HCT116 (cell line): ENCODE data around the gene GPR146. TPM values are rescaled to one million over a fixed set of nuclear protein-coding genes. Genes with fewer than 3 reads are reported as not detected.

Experiments
- ATAC-seq: fragments of 200-7000 bp; cut with Tn5 transposase; 2 replicates; pipeline ENCODE4 v1.9.1; 2020; ENCODE audit warnings: mild to moderate bottlenecking, moderate library complexity
- BruUV-seq: library from RNA; stranded (reverse); fragments of 400-500 nt; replicated peaks from 2 replicates; lab custom pipeline; 2021; lab: Mats Ljungman, UMichigan
- CTCF ChIA-PET: fragments of 300-600 bp; sonication (Branson Sonifier 250); formaldehyde crosslinking; loops from one replicate; lab custom pipeline; 2021; ENCODE audit warnings: antibody characterized with exemption; lab: Charles Lee
- POLR2A ChIA-PET: fragments of 300-600, 350-600 bp; sonication (Branson Sonifier 250); formaldehyde crosslinking; loops from one replicate; lab custom pipeline; 2021; ENCODE audit warnings: antibody characterized with exemption; lab: Charles Lee
- RAD21 ChIA-PET, 2 experiments: fragments of 300-600 bp; sonication (Branson Sonifier 250); formaldehyde crosslinking; loops; one replicate each; lab custom pipeline; 2023; ENCODE audit warnings: low total read pairs in 2 of 2; ENCODE audit not compliant: uncharacterized antibody in 2 of 2, unreplicated experiment in 2 of 2, low non-redundant PET in 1 of 2; lab: Charles Lee
- DNase-seq: peaks from one replicate; pipeline ENCODE4 v3.0.0-alpha.2; 2010; ENCODE audit warnings: low read depth, low spot score
- H2AFZ ChIP-seq: fragments of 200-600 bp; shearing (Covaris generic), sonication (generic); 2 replicates; pipeline ENCODE4 v1.6.1; 2017; ENCODE audit warnings: low read depth, mixed run types, mixed read lengths, antibody characterized with exemption, low read length; ENCODE audit not compliant: poor library complexity, severe bottlenecking
- H3K27ac ChIP-seq: 2 replicates; pipeline ENCODE4 v1.5.1; 2012; ENCODE audit warnings: low read depth, low read length
- H3K27me3 ChIP-seq: fragments of 200-600 bp; sonication (generic); 2 replicates; pipeline ENCODE4 v1.6.1; 2016; ENCODE audit warnings: mixed run types, low read length, mixed read lengths; ENCODE audit not compliant: insufficient read depth
- H3K36me3 ChIP-seq, 2 experiments: fragments of 200-500 bp in 1 of 2; fragments of 200-600 bp in 1 of 2; sonication (Bioruptor generic) in 1 of 2; sonication (generic) in 1 of 2; 2 replicates each; pipeline versions ENCODE4 v1.5.1 to v1.6.1; 2014 to 2016; ENCODE audit warnings: low read length in 2 of 2, inconsistent platforms in 1 of 2, mixed read lengths in 1 of 2, mixed run types in 1 of 2; ENCODE audit not compliant: insufficient read depth in 2 of 2, control insufficient read depth in 1 of 2
- H3K4me1 ChIP-seq, 2 experiments: fragments of 200-600 bp in 1 of 2; sonication (generic) in 1 of 2; 2 replicates each; pipeline versions ENCODE4 v1.5.1 to v1.6.1; 2012 to 2017; ENCODE audit warnings: low read length in 2 of 2, inconsistent platforms in 1 of 2, mild to moderate bottlenecking in 1 of 2, mixed read lengths in 1 of 2, mixed run types in 1 of 2, moderate library complexity in 1 of 2; ENCODE audit not compliant: insufficient read depth in 2 of 2, control insufficient read depth in 1 of 2
- H3K4me2 ChIP-seq: fragments of 200-600 bp; sonication (generic); 2 replicates; pipeline ENCODE4 v1.6.1; 2017; ENCODE audit warnings: mixed run types, low read length, mixed read lengths
- H3K4me3 ChIP-seq, 2 experiments: fragments of 200-600 bp in 1 of 2; sonication (generic) in 1 of 2; replicated peaks in 1 of 2; 2 replicates each; pipeline ENCODE4 v1.5.1; 2011 to 2016; ENCODE audit warnings: low read length in 2 of 2, control low read depth in 1 of 2, low read depth in 1 of 2, mild to moderate bottlenecking in 1 of 2, mixed read lengths in 1 of 2, mixed run types in 1 of 2
- H3K79me2 ChIP-seq: fragments of 200-600 bp; sonication (generic); 2 replicates; pipeline ENCODE4 v1.6.1; 2017; ENCODE audit warnings: mild to moderate bottlenecking, mixed run types, low read length, moderate library complexity, mixed read lengths; ENCODE audit not compliant: insufficient read depth
- H3K9ac ChIP-seq: fragments of 200-600 bp; sonication (generic); 2 replicates; pipeline ENCODE4 v1.6.1; 2016; ENCODE audit warnings: low read length, mixed read lengths
- H3K9me2 ChIP-seq: fragments of 200-600 bp; sonication (generic), shearing (Covaris generic); 2 replicates; pipeline ENCODE4 v1.6.1; 2017; ENCODE audit warnings: mixed run types, mild to moderate bottlenecking, moderate library complexity; ENCODE audit not compliant: insufficient read depth
- H3K9me3 ChIP-seq, 2 experiments: fragments of 200-500 bp in 1 of 2; fragments of 200-600 bp in 1 of 2; sonication (Bioruptor generic) in 1 of 2; sonication (generic) in 1 of 2; 2 replicates each; pipeline ENCODE4 v1.6.1; 2014 to 2017; ENCODE audit warnings: low read length in 2 of 2, mixed read lengths in 2 of 2, inconsistent platforms in 1 of 2, low read depth in 1 of 2, mild to moderate bottlenecking in 1 of 2, mixed run types in 1 of 2, moderate library complexity in 1 of 2; ENCODE audit not compliant: control insufficient read depth in 1 of 2, insufficient read depth in 1 of 2
- H4K20me1 ChIP-seq: fragments of 200-600 bp; sonication (generic), shearing (Covaris generic); 2 replicates; pipeline ENCODE4 v1.6.1; 2017; ENCODE audit warnings: mixed run types, mild to moderate bottlenecking, moderate library complexity; ENCODE audit not compliant: insufficient read depth
- ATF3 ChIP-seq: IDR thresholded peaks from 2 replicates; pipeline ENCODE4 v1.6.1; 2012
- CEBPB ChIP-seq: IDR thresholded peaks from 2 replicates; pipeline ENCODE4 v1.6.1; 2012; ENCODE audit warnings: low read depth
- EGR1 ChIP-seq: IDR thresholded peaks from 2 replicates; pipeline ENCODE4 v1.6.1; 2012; ENCODE audit warnings: low read depth
- ELF1 ChIP-seq: IDR thresholded peaks from 2 replicates; pipeline ENCODE4 v1.6.1; 2012; ENCODE audit warnings: low read depth, borderline replicate concordance
- EZH2 ChIP-seq: fragments of 200-600 bp; sonication (generic); IDR thresholded peaks from 2 replicates; pipeline ENCODE4 v1.6.1; 2017; ENCODE audit warnings: antibody characterized with exemption, mixed run types
- EZH2phosphoT487 ChIP-seq: fragments of 200-600 bp; IDR thresholded peaks from 2 replicates; pipeline ENCODE4 v1.6.1; 2018; ENCODE audit warnings: antibody characterized with exemption, borderline replicate concordance
- POLR2AphosphoS5 ChIP-seq: IDR thresholded peaks from 2 replicates; pipeline ENCODE4 v1.6.1; 2011; ENCODE audit warnings: mild to moderate bottlenecking, low read depth, low read length, moderate library complexity
- SP1 ChIP-seq: IDR thresholded peaks from 2 replicates; pipeline ENCODE4 v1.6.1; 2012; ENCODE audit warnings: low read depth
- SRF ChIP-seq: IDR thresholded peaks from 2 replicates; pipeline ENCODE4 v1.6.1; 2012; ENCODE audit warnings: low read depth
- TCF7L2 ChIP-seq: IDR thresholded peaks from 2 replicates; pipeline ENCODE4 v1.7.0; 2011; ENCODE audit warnings: borderline replicate concordance, inconsistent platforms; ENCODE audit not compliant: insufficient read depth, insufficient read length; ENCODE audit errors: extremely low read depth
- ZFX ChIP-seq: fragments of 450-650 bp; IDR thresholded peaks from 2 replicates; pipeline ENCODE4 v1.6.1; 2017
- ZNF274 ChIP-seq: fragments of 200-500 bp; sonication (Bioruptor generic); IDR thresholded peaks from 2 replicates; pipeline ENCODE4 v1.6.1; 2014; ENCODE audit warnings: mild to moderate bottlenecking, low read depth, low read length, inconsistent platforms
- intact Hi-C: fragments of 100-400 bp; cut with micrococcal nuclease; formaldehyde crosslinking; loops from 2 replicates; pipeline ENCODE4 v1.10.0; 2022
- total RNA-seq: library from RNA; stranded (reverse); gene quantifications from one replicate; pipeline ENCODE4 v1.2.1, GENCODE V29; 2021; ENCODE audit not compliant: unreplicated experiment
- TF ChIP-seq, protein P1 (sequence below), 3 experiments: fragments of 200-600 bp in 1 of 3; sonication (generic) in 1 of 3; IDR thresholded peaks in 2 of 3; conservative IDR thresholded peaks in 1 of 3; 2 replicates each; pipeline ENCODE4 v1.5.1; 2012 to 2017; ENCODE audit warnings: low read depth in 2 of 3, low read length in 2 of 3, antibody characterized with exemption in 1 of 3, borderline replicate concordance in 1 of 3, control low read depth in 1 of 3, mild to moderate bottlenecking in 1 of 3, mixed read lengths in 1 of 3, mixed run types in 1 of 3, moderate library complexity in 1 of 3; ENCODE audit not compliant: insufficient read depth in 1 of 3
- TF ChIP-seq, protein P2 (sequence below): IDR thresholded peaks from 2 replicates; pipeline ENCODE4 v1.6.1; 2011; ENCODE audit warnings: mild to moderate bottlenecking, low read length, moderate library complexity; ENCODE audit not compliant: insufficient replicate concordance; ENCODE audit errors: extremely low read depth

Gene GPR146
- total RNA-seq, 1 experiment from 2014 or later = 2.4 TPM

DNA sequence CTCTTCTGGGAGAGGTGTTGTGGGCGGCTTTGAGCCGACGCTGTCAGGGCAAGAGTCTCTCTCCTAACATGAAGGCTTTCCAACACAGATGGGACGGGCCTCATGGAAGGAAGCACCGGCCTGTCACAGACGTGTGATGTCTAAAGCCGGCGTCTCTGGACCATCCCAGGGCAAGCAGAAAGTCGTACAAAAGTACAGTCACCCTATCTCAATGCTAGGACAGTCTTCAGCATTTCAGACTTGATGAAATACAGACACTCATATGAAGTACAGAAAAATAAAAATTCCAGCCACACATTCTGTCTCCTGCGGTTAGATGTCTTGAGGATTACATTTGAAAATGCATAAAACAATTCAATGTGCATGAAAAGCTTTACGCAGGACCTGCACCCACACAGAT is 30.8 kb upstream of the GPR146 start:
- no peaks in the 10 kb centered on the region for H3K27me3 ChIP-seq
- H3K9ac ChIP-seq = no peak overlapping the region
- intact Hi-C loops = no loop called here
- no peaks in the 10 kb centered on the region for H4K20me1 ChIP-seq
- BruUV-seq = no TSS peak
- H3K4me1 ChIP-seq = no peaks in the 10 kb centered on the region
- H3K79me2 ChIP-seq = 0 out of 2 replicates have a peak, but pooled peaks cover 5% of the 10 kb centered on the region
- H3K27ac ChIP-seq = no peak overlapping the region
- no peaks in the 10 kb centered on the region for H3K9me3 ChIP-seq
- ChIA-PET POLR2A (no interaction called here), RAD21 (no interaction called here), CTCF (no interaction called here)
- H3K9me2 ChIP-seq = no peaks in the 10 kb centered on the region
- H2AFZ ChIP-seq = no peak overlapping the region
- H3K4me2 ChIP-seq = no peak overlapping the region
- no peaks in the 10 kb centered on the region for H3K36me3 ChIP-seq
- DNase-seq = no peak
- no peak for ATAC-seq
- TF ChIP-seq TCF7L2 = no peak
- TF ChIP-seq ATF3 = no peak
- no peak for TF ChIP-seq CEBPB
- no peak for TF ChIP-seq ZNF274
- no peak for TF ChIP-seq EGR1
- TF ChIP-seq SRF = no peak
- TF ChIP-seq EZH2 = no peak
- TF ChIP-seq POLR2AphosphoS5 = no peak
- TF ChIP-seq SP1 = no peak
- H3K4me3 ChIP-seq = no peak overlapping the region

DNA sequence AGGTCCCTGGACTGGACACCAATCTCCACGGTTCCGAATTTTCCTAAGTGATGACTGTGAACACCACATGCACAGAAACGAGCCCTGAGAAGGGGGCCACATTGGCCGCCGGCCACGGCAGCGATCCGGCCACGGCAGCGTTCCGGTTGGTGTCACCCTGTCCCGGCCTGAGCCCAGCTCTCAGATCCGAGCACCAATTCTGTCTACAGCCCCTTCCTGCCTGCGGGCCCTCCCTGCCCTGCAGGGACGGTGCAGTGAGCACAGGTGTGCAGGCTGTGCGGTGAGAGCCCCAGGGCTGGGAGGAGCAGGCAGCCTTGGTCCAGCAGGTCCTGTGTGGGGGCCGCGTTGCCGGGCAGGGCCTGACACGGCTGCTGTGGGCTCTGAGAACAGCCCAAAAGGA is 29.7 kb upstream of the GPR146 start:
- Histone ChIP-seq H3K36me3 (no peaks in the 10 kb centered on the region), H3K9me2 (no peaks in the 10 kb centered on the region), H3K4me1 (no peaks in the 10 kb centered on the region), H3K27me3 (no peaks in the 10 kb centered on the region), H3K9ac (no peak overlapping the region), H3K9me3 (no peaks in the 10 kb centered on the region), H3K4me3 (no peak overlapping the region), H3K4me2 (no peak overlapping the region), H3K27ac (no peak overlapping the region), H4K20me1 (no peaks in the 10 kb centered on the region), H3K79me2 (0 out of 2 replicates have a peak, but pooled peaks cover 5% of the 10 kb centered on the region), H2AFZ (no peak overlapping the region)
- no TSS peak for BruUV-seq
- DNase-seq = no peak
- ChIA-PET POLR2A (no interaction called here), RAD21 (no interaction called here), CTCF (no interaction called here)
- intact Hi-C loops = no loop called here
- ATAC-seq = no peak
- TF ChIP-seq, protein P1, sequence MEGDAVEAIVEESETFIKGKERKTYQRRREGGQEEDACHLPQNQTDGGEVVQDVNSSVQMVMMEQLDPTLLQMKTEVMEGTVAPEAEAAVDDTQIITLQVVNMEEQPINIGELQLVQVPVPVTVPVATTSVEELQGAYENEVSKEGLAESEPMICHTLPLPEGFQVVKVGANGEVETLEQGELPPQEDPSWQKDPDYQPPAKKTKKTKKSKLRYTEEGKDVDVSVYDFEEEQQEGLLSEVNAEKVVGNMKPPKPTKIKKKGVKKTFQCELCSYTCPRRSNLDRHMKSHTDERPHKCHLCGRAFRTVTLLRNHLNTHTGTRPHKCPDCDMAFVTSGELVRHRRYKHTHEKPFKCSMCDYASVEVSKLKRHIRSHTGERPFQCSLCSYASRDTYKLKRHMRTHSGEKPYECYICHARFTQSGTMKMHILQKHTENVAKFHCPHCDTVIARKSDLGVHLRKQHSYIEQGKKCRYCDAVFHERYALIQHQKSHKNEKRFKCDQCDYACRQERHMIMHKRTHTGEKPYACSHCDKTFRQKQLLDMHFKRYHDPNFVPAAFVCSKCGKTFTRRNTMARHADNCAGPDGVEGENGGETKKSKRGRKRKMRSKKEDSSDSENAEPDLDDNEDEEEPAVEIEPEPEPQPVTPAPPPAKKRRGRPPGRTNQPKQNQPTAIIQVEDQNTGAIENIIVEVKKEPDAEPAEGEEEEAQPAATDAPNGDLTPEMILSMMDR (IDR thresholded peaks at IDR 0.05 in 2 of 3, conservative IDR thresholded peaks at IDR 0.05 in 1 of 3; ENCODE audit: borderline replicate concordance in 1 of 3, insufficient read depth in 1 of 3, low read depth in 2 of 3, low read length in 2 of 3) = no peak
- TF ChIP-seq EZH2 = no peak
- TF ChIP-seq ATF3 = no peak
- TF ChIP-seq, protein P2, sequence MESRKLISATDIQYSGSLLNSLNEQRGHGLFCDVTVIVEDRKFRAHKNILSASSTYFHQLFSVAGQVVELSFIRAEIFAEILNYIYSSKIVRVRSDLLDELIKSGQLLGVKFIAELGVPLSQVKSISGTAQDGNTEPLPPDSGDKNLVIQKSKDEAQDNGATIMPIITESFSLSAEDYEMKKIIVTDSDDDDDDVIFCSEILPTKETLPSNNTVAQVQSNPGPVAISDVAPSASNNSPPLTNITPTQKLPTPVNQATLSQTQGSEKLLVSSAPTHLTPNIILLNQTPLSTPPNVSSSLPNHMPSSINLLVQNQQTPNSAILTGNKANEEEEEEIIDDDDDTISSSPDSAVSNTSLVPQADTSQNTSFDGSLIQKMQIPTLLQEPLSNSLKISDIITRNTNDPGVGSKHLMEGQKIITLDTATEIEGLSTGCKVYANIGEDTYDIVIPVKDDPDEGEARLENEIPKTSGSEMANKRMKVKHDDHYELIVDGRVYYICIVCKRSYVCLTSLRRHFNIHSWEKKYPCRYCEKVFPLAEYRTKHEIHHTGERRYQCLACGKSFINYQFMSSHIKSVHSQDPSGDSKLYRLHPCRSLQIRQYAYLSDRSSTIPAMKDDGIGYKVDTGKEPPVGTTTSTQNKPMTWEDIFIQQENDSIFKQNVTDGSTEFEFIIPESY = no peak
- TF ChIP-seq ZNF274 = no peak
- no peak for TF ChIP-seq POLR2AphosphoS5
- TF ChIP-seq CEBPB = no peak
- no peak for TF ChIP-seq EGR1
- no peak for TF ChIP-seq ZFX
- TF ChIP-seq TCF7L2 = no peak
- no peak for TF ChIP-seq ELF1
- no peak for TF ChIP-seq EZH2phosphoT487
